ENCODE results near the gene ZNF699. TPM values are rescaled to one million over a fixed set of nuclear protein-coding genes. Genes with fewer than 3 reads are reported as not detected.

Gene ZNF699
- total and polyA plus RNA-seq, 2 of the 4 experiments (the other 2 are of a cell fraction) = 1.3 to 7.3 TPM

DNA sequence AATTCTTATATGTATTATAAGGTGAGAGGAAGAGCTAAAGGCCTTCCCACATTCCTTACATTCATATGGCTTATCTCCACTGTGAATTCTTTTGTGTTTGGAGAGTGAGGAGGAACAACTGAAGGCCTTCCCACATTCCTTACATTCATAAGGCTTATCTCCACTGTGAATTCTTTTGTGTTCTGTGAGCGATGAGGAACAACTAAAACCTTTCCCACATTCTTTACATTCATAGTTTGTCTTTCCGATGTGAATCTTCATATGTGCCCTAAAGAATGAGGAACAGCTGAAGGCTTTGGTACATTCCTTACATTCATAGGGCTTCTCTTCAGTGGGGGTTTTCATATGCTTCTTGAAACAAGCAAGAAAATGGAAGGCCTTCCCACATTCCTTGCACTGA is 13.3 kb downstream of the ZNF699 start:
- Histone ChIP-seq H3K4me2 (ENCODE audit: low read depth, low read length) (no peak overlapping the region), H2BK120ac (ENCODE audit: low read depth, low read length) (no peak overlapping the region), H3K9ac (ENCODE audit: low read depth, low read length) (no peak overlapping the region), H3K27ac (ENCODE audit: insufficient read depth, low read length) (no peak overlapping the region), H3K79me1 (ENCODE audit: low read depth in 1 of 2, low read length in 2 of 2) (peaks cover 3 to 6% of the 10 kb centered on the region in 2 experiments; a peak in 3 of 4 replicates), H3K18ac (ENCODE audit: low read depth, low read length) (no peak overlapping the region), H4K91ac (ENCODE audit: insufficient read depth, low read depth, low read length) (no peak overlapping the region), H3K27me3 (ENCODE audit: control insufficient read depth, insufficient read depth, low read length) (no peaks in the 10 kb centered on the region), H3K14ac (replicated peaks; ENCODE audit: low read depth, low read length) (no peak overlapping the region), H2BK15ac (ENCODE audit: low read depth, low read length) (no peak overlapping the region), H3K4me1 (ENCODE audit: control insufficient read depth, insufficient read depth, low read length) (no peaks in the 10 kb centered on the region), H3K9me1 (ENCODE audit: insufficient read depth, low read length) (no peaks in the 10 kb centered on the region), H3K36me3 (ENCODE audit: control insufficient read depth, insufficient read depth, low read length) (peaks cover 43% of the 10 kb centered on the region), H4K20me1 (ENCODE audit: insufficient read depth, low read length) (no peaks in the 10 kb centered on the region), H2BK20ac (ENCODE audit: low read depth, low read length) (no peak overlapping the region), H2AFZ (replicated peaks; ENCODE audit: low read length, poor library complexity) (no peak overlapping the region), H3K56ac (ENCODE audit: extremely low read depth, insufficient read depth, low read length) (no peak overlapping the region), H2BK5ac (ENCODE audit: low read depth, low read length, poor library complexity, severe bottlenecking) (no peak overlapping the region), H3K4ac (ENCODE audit: low read depth, low read length) (no peak overlapping the region), H2AK5ac (ENCODE audit: low read depth, low read length) (no peak overlapping the region), H3K23ac (ENCODE audit: low read depth, low read length) (no peak overlapping the region), H3K9me3 (ENCODE audit: control insufficient read depth, insufficient read depth, low read length) (peaks cover 61% of the 10 kb centered on the region), H4K5ac (ENCODE audit: low read depth, low read length) (no peak overlapping the region), H4K8ac (ENCODE audit: low read depth in 2 of 2, low read length in 2 of 2) (no peak overlapping the region), H3K4me3 (ENCODE audit: insufficient read depth, low read depth, low read length) (no peak overlapping the region), H2AK9ac (replicated peaks; ENCODE audit: low read depth, low read length, poor library complexity) (no peak overlapping the region)
- ChIA-PET POLR2A (ENCODE audit: unreplicated experiment) (no interaction called here), CTCF (no interaction called here)
- ATAC-seq (ENCODE audit: low read depth) (no peak), DNase-seq (no peak)
- dilution Hi-C loops (cut with HindIII; ENCODE audit: low sequenced_read_pairs, unreplicated experiment) (no loop called here), in situ Hi-C loops (cut with MboI; ENCODE audit: low sequenced_read_pairs) (no loop called here), intact Hi-C loops (cut with micrococcal nuclease) (no loop called here)
- TF ChIP-seq MXI1 (IDR thresholded peaks at IDR 0.05; ENCODE audit: borderline replicate concordance, low read depth, low read length) (no peak), CEBPB (IDR thresholded peaks at IDR 0.05; ENCODE audit: low read depth, low read length) (no peak), RCOR1 (IDR thresholded peaks at IDR 0.05; ENCODE audit: insufficient replicate concordance, low read length) (no peak), BHLHE40 (IDR thresholded peaks at IDR 0.05; ENCODE audit: low read depth, low read length) (no peak), USF2 (IDR thresholded peaks at IDR 0.05; ENCODE audit: low read depth, low read length) (no peak), RAD21 (IDR thresholded peaks at IDR 0.05; ENCODE audit: low read length) (no peak), MAZ (IDR thresholded peaks at IDR 0.05; ENCODE audit: borderline replicate concordance, low read depth, low read length) (no peak)
- BruUV-seq (replicated peaks) = no TSS peak
- no CpG with 5 or more reads among the region's 2 CpGs for WGBS, 2 experiments (ENCODE audit: extremely low coverage in 2 of 2, insufficient read length in 1 of 2)
